Upper lobe of left lung (tissue), 4 donors: ENCODE data around the gene FTL.
A peak's percentile ranks its signal among the peaks of the same experiment; 100 is the strongest.

Source experiments
- CTCF ChIP-seq, 6 experiments: fragments of 450-650 bp in 4 of 6; fragments of 200-600 bp in 2 of 6; sonication (generic) in 2 of 6; IDR thresholded peaks; one replicate each; pipeline ENCODE4 v1.5.1; 2016 to 2019; ENCODE audit warnings: antibody characterized with exemption in 6 of 6
- POLR2A ChIP-seq, 4 donors: fragments of 450-650 bp; IDR thresholded peaks; one replicate each; pipeline ENCODE4 v1.5.1; 2016 to 2017; ENCODE audit warnings: antibody characterized with exemption in 4 of 4, mild to moderate bottlenecking in 2 of 4

DNA sequence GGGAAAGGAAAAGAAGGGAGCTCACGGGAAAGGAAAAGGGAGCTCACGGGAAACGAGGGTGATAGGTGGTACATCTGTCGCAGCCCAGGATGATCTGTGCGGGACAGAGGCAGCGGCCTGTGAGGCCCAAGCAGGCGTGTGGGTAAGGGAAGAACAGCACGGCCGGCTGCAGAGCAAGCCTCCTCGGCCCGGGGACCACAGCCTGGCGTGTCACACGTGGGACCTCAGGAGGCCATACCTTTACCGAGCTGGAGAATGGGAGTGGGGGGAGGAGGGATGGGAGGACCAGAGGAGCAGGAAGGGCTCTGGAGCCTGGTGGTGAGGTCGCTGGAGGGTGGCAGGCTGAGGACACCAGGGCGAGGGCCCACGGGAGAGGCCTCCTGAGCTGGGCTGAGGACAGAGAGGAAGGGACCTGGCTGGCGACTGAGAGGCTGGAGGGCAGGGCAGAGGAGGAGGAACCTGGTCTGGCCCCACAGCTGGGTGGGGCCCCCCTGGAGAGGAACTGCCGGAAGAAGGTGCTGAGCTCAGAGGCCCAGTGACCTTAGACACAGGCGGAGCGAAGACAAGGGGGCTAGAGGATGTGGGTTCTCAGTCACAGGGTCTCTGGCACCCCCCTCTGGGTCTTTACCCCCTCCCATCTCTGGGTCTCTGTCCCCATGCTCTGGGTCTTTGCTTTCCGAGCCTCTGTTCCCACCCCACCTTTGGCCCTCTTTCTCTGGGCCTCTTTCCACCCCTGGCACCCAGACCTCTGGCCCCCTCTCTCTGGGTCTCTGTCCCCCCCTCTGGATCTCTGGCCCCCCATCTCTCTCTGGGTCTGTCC is 2.9 kb upstream of the FTL start:
- no peak for TF ChIP-seq CTCF (IDR thresholded peaks at IDR 0.05)
- peak in 2 of 4 donors; percentile 70 to 91 for TF ChIP-seq POLR2A (IDR thresholded peaks at IDR 0.05)
